Medulla oblongata (tissue), 1 donor: ENCODE results near the gene ZNF415.
"Not testable (repeated sequence)": the region's sequence is repeated elsewhere in the genome, so short reads cannot be mapped to it uniquely, and the experiment has no call there.

Source experiments
- DNase-seq: peaks from one replicate; pipeline ENCODE4 v3.0.0-alpha.2; 2015; ENCODE audit errors: extremely low spot score

ZNF415 gene

GRCh38 chr19:53132141-53132991, at the start of gene ZNF415:
Gene ZNF415 (minus strand): TSS chr19:53132910. CDS start chr19:53122676, 10,234 bp downstream.
- peak; percentile 70 for DNase-seq

- no peak for DNase-seq
Measured at GRCh38 chr19:53182202-53182601, 49.5 kb upstream of the ZNF415 start.

- DNase-seq: no peak
Measured at GRCh38 chr19:53177986-53178385, 45.3 kb upstream of the ZNF415 start.

GRCh38 chr19:53172889-53173288, 40.2 kb upstream of the ZNF415 start:
- DNase-seq: no peak

GRCh38 chr19:53165691-53166091, 33.0 kb upstream of the ZNF415 start:
- no peak for DNase-seq

- no peak for DNase-seq
Measured at GRCh38 chr19:53161123-53161522, 28.4 kb upstream of the ZNF415 start.

GRCh38 chr19:53160350-53160749, 27.6 kb upstream of the ZNF415 start:
- DNase-seq: no peak

GRCh38 chr19:53158119-53158656, 25.5 kb upstream of the ZNF415 start:
- DNase-seq: peak; percentile 9

GRCh38 chr19:53157626-53158025, 24.9 kb upstream of the ZNF415 start:
- no peak for DNase-seq

GRCh38 chr19:53156850-53157249, 24.1 kb upstream of the ZNF415 start:
- no peak for DNase-seq

GRCh38 chr19:53147645-53148044, 14.9 kb upstream of the ZNF415 start:
- DNase-seq: no peak

- DNase-seq: no peak
Measured at GRCh38 chr19:53140351-53140750, 7.6 kb upstream of the ZNF415 start.

GRCh38 chr19:53136432-53136831, 3.7 kb upstream of the ZNF415 start:
- no peak for DNase-seq

- DNase-seq: peak; percentile 38
Measured at GRCh38 chr19:53131727-53132126, 983 bp downstream of the ZNF415 start.

- DNase-seq: no peak
Measured at GRCh38 chr19:53131085-53131590, 1.6 kb downstream of the ZNF415 start.

GRCh38 chr19:53130506-53130905, 2.2 kb downstream of the ZNF415 start:
- DNase-seq: peak; percentile 40

- not testable (repeated sequence) for DNase-seq
Measured at GRCh38 chr19:53126733-53127526, 5.8 kb downstream of the ZNF415 start.

GRCh38 chr19:53123400-53123799, 9.3 kb downstream of the ZNF415 start:
- DNase-seq: no peak

- no peak for DNase-seq
Measured at GRCh38 chr19:53112286-53112685, 20.4 kb downstream of the ZNF415 start.

- no peak for DNase-seq
Measured at GRCh38 chr19:53109527-53109926, 23.2 kb downstream of the ZNF415 start.

- DNase-seq: peak; percentile 98
Measured at GRCh38 chr19:53103234-53104203, 29.2 kb downstream of the ZNF415 start, which contains the start of gene ZNF160. Gene ZNF160 (minus strand): TSS chr19:53103422. CDS start chr19:53086276, 17,146 bp downstream.
